ENCODE measurements around the gene LIX1L. TPM values are rescaled to one million over a fixed set of nuclear protein-coding genes. Genes with fewer than 3 reads are reported as not detected.
"Not testable (repeated sequence)": the region's sequence is repeated elsewhere in the genome, so short reads cannot be mapped to it uniquely, and the experiment has no call there.

The LIX1L gene
- polyA plus RNA-seq, 1 donor = 25.5 TPM

GRCh38 chr1:145936247-145936646 lies 21.6 kb downstream of the LIX1L start:
- DNase-seq (ENCODE audit: low read depth) = no peak

DNA sequence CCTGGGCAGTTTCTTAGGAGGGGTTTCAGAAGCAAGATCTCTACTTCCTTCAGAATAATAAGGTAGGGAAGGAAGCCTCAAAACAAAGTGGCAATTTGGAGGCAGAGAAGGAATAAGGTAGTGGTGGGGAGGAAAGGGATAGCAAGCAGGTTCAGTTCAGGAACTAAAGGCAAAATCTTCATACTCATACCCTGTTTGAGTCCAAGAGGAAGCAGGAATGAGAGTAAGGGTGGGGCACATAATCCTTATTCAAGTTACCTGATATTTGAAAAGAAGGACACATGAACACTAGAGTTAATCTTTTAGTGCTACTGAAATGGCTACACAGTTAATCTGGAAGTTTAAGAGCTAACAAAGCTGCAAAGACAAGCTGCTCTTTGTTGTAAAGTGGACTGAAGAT lies 22.1 kb downstream of the LIX1L start:
- no peak for DNase-seq (ENCODE audit: low read depth)

GRCh38 chr1:145932522-145933009 lies 25.3 kb downstream of the LIX1L start:
- not testable (repeated sequence) for DNase-seq (ENCODE audit: low read depth)

- DNase-seq (ENCODE audit: low read depth) = no peak
Measured at GRCh38 chr1:145927916-145928643, 29.7 kb downstream of the LIX1L start.

GRCh38 chr1:145927063-145927886 lies 30.5 kb downstream of the LIX1L start, which contains the start of gene RBM8A:
Gene RBM8A (minus strand): TSS chr1:145927484. CDS start chr1:145927426, 58 bp downstream.
- DNase-seq (ENCODE audit: low read depth) = peak; percentile 99

GRCh38 chr1:145926686-145927062 lies 31.1 kb downstream of the LIX1L start:
- no peak for DNase-seq (ENCODE audit: low read depth)

DNA sequence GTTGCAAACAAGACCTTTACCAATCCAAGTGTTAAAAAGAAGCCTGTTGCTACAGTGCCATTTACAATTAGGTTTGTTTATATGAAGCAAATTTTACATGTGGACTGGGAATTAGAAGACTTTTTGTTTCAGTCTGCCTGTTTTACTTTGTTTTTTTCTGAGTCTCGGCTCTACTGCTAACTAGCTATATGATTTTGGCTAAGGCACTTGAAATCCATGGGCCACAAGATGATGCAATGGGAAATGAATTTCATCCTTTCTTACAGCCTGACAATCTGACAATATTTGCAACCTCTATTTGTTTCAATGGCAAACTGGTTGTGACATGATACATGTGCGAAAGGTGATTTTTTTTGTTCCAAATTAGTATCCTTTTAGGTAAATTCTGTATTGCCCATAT lies 35.6 kb downstream of the LIX1L start:
- no peak for DNase-seq (ENCODE audit: low read depth)

DNA sequence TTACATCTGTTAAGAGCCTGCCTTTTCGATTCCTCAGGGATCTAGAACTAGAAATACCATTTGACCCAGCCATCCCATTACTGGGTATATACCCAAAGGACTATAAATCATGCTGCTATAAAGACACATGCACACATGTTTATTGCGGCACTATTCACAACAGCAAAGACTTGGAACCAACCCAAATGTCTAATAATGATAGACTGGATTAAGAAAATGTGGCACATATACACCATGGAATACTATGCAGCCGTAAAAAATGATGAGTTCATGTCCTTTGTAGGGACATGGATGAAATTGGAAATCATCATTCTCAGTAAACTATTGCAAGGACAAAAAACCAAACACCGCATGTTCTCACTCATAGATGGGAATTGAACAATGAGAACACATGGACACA lies 37.5 kb downstream of the LIX1L start:
- not testable (repeated sequence) for DNase-seq (ENCODE audit: low read depth)

GRCh38 chr1:145918992-145919939 lies 38.6 kb downstream of the LIX1L start:
- no peak for DNase-seq (ENCODE audit: low read depth)

DNA sequence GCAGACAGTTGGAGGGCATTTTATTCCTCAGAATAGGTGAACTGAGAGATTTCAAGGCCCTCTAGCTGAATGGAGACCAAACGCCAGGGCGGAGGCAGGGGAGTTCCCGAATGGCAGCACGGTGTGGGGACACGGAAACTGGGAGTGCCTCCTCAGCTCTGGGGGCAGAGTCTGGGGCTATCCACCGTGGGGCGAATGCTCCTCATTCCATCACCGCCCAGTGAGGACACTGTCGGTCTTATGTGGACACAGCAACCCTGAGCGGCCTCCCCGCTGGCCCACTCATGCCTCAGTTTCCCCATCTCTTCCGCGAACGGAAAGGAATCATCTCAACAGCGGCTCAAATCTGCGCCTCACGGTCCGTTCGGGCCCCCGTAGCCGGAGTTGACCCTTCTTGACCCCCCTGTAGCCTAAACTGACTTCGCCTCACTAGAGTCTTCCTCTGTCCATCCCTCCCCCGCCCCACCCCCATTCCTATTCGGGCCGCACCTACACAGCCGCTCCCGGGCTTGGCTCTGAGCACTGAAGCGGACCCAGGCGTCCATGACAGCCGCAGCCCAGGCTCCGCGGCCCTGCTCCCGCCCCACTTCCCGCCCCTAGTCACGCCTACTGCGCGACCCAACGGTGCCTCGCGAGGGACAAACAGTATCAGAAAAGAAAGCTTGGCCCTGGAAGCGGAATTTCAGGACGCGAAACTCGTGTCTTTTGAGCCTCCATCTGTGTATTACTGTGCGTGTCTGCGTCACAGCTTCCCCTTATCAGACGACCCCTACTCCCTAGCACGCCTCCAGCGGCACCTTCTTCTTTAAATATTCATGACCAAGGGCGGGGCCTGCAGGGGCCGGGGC lies 39.4 kb downstream of the LIX1L start, which contains the start of gene PEX11B:
Gene PEX11B (minus strand): TSS at position 574 of the 848 bp plus-strand sequence. CDS start 29 bp downstream, at position 545.
- no peak for DNase-seq (ENCODE audit: low read depth)

- no peak for DNase-seq (ENCODE audit: low read depth)
Measured at GRCh38 chr1:145917595-145917994, 40.2 kb downstream of the LIX1L start.

DNA sequence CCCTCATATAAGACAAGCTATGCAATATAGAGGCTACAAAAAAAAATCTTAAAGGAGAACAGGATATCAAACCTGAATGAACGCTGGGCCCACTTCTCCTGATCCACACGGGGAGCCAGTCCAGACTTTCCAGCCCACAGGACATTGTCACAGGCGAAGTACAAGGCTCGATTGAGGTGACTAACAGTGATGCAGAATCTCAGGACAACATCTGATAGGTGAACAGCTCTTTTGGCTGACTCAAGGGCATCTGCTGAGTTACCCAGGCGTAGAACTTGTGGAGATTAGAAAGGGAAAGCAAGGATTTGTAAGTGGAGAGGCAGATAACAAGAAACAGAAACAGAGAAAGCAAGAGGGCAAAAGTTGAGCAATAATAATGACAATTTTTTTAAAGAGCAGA lies 41.1 kb downstream of the LIX1L start:
- DNase-seq (ENCODE audit: low read depth) = no peak

DNA sequence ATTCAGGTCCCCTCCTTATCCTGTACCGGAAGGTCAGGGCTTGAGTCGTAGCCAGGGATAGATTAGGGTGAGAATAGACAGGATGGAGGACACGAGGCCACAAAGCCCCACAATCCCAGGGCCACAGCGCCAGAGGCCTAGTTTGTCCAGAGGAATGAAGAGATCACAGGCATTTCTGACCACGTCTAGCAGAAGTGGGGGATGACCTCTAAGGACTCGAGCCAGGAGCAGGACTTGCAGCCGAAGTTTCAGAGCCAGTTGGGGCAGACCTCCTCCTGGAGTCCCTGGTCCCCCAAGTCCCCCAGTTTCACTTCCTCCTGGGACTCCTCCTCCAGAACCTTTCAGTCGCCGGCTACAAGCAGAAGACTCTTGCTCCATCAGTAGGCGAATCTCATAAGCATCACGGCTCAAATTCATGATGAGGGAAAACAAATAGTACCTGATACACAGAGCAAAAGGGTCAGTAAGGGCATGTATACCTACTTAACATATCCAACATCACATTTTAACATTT lies 45.6 kb downstream of the LIX1L start:
- DNase-seq (ENCODE audit: low read depth) = no peak

- no peak for DNase-seq (ENCODE audit: low read depth)
Measured at GRCh38 chr1:145908653-145909052, 49.2 kb downstream of the LIX1L start.

DNA sequence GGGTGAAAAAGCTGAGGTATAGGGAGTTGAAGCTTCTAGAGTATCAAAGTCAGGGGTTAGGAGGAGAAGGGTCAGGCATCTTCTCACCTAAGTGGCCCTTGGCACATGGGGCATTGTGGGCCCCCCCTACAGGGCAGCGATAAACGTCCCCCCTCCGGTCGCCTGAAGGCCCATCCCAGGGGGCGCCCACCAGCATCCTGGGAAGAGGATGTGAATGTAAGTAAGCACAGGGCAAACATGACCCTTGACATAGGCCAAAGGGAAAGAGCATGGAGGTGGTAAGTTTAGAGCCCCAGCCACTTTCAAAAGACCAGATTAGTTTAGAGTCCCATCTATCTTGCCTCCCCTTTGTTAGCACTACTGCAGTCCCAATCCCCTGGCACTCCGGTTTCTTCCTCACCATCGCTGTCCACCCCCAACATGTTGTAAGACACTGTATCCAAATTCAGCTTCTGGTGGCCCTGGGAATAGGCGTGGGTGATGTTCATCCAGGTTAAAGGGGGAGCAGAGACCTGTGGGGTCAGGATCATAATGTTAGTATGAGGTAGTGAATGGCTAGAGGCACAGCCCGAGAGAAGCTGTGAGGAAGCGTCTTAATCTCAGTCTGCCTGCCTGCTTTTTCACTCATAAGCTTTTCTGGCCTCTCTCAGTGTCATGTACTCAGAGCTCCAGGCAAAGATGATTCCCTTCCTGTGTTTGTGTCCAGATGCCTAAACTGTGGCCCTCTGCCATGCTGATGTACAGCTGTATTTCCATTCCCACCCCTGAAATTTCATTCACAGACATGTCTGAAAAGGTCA lies 50.7 kb downstream of the LIX1L start:
- no peak for DNase-seq (ENCODE audit: low read depth)

DNA sequence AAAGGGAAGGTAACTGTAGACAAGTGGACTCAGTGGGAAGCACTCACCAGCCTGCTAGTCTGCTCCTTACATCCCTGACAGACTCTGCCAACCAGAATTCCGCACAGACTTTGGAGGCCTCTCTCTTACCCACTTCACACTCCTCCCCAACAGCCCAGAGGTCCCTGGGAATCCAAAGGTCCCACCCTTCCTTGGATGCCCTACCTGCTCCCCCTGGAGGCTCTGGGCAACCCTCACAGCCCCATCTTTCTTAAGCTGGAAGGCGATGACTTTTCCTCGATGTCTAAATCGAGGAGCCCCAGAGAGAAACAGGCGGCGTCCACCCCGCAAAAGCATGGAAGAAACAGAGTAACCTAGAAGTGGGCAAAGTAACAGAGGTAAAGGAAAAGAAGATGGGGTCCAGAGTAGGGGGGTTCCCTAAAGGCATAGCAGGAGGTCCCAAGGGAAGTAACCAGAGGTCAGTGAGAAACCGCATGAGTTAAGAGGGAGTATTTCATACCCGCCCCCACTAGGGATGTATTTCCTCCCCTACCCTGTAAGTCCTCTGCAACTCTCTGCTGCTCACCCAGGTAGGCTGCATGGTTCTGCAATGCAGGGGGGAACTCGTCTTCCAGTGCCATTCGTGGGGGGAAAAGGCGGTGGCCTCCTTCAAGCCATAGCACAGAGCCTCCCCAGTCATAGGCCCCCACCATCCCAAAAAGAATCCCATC lies 56.4 kb downstream of the LIX1L start:
- no peak for DNase-seq (ENCODE audit: low read depth)

- DNase-seq (ENCODE audit: low read depth) = no peak
Measured at GRCh38 chr1:145898756-145899155, 59.1 kb downstream of the LIX1L start.

DNA sequence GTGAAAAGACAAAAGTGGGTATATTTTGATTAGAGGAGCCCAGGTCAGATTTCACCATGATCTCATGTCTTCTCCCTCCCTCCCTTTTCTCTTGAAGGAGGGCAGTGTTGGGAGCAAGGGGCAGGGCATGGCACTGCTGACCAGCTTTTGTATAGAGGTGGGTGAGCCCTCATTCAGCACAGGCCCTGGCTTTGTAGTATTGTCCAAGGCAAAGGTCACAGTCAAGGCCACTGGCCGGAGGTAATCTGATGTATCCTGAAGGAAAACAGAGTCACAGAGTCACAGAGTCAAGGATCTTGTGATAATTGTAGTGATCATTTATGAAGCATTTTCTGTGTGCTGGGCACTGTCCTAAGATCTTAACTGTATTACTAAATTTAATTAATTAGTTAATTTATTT lies 59.8 kb downstream of the LIX1L start:
- DNase-seq (ENCODE audit: low read depth) = no peak

DNA sequence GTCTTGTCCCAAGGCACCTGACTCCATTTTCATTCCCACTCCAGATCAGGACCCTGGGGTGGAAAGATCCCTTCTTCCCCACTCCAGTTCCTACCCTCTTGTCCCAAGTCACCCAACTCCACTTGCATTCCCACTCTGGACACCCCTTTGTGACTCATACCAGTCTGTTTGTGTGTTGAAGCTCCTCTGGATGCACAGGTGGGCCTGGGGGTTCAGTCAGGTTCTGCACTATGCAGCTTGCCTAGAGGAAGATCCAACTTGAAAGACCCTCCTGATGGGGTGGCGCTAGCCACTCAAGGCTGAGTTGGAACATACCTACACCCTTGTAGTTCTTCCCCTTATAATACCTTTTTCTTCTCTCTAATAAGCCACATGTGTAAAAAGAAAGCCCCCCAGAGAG lies 62.3 kb downstream of the LIX1L start:
- no peak for DNase-seq (ENCODE audit: low read depth)

All from forelimb muscle (tissue), 1 donor.